Activated naive CD4-positive, alpha-beta T cell treated with anti-CD3 and anti-CD28 coated beads, Interleukin-2, amount 50 U/mL, for 24 hours (primary cell): Measurements from ENCODE around the gene OPRM1.

Experiments used
- H3K27ac Mint-ChIP-seq: one replicate; pipeline ENCODE4 v1.8.0; 2021; ENCODE audit warnings: mild to moderate bottlenecking, mixed read lengths
- H3K27me3 Mint-ChIP-seq: one replicate; pipeline ENCODE4 v1.8.0; 2021; ENCODE audit warnings: mixed read lengths
- H3K36me3 Mint-ChIP-seq: one replicate; pipeline ENCODE4 v1.8.0; 2021; ENCODE audit warnings: mixed read lengths
- H3K4me1 Mint-ChIP-seq: one replicate; pipeline ENCODE4 v1.8.0; 2021; ENCODE audit warnings: mixed read lengths
- H3K4me3 Mint-ChIP-seq: one replicate; pipeline ENCODE4 v1.8.0; 2021; ENCODE audit warnings: mild to moderate bottlenecking, mixed read lengths
- H3K9me3 Mint-ChIP-seq: one replicate; pipeline ENCODE4 v1.8.0; 2021; ENCODE audit warnings: mixed read lengths

OPRM1 gene

DNA sequence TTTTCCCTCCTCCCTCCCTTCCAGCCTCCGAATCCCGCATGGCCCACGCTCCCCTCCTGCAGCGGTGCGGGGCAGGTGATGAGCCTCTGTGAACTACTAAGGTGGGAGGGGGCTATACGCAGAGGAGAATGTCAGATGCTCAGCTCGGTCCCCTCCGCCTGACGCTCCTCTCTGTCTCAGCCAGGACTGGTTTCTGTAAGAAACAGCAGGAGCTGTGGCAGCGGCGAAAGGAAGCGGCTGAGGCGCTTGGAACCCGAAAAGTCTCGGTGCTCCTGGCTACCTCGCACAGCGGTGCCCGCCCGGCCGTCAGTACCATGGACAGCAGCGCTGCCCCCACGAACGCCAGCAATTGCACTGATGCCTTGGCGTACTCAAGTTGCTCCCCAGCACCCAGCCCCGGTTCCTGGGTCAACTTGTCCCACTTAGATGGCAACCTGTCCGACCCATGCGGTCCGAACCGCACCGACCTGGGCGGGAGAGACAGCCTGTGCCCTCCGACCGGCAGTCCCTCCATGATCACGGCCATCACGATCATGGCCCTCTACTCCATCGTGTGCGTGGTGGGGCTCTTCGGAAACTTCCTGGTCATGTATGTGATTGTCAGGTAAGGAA, at the start of gene OPRM1:
Gene OPRM1 (plus strand): TSS at position 10 of the 612 bp plus-strand sequence. CDS start 305 bp downstream, at position 315.
- Mint-ChIP-seq H3K36me3 (no peaks in the 10 kb centered on the region), H3K27ac (no peak within 1 kb of the TSS), H3K4me3 (no peak within 1 kb of the TSS), H3K9me3 (no peaks in the 10 kb centered on the region), H3K4me1 (no peaks in the 10 kb centered on the region), H3K27me3 (peaks cover 22% of the 10 kb centered on the region)

GRCh38 chr6:153989989-153990388, 49.1 kb upstream of the OPRM1 start:
- Mint-ChIP-seq H3K4me1 (no peaks in the 10 kb centered on the region), H3K27ac (no peak overlapping the region), H3K27me3 (peaks cover 3% of the 10 kb centered on the region), H3K36me3 (no peaks in the 10 kb centered on the region), H3K4me3 (no peak overlapping the region), H3K9me3 (no peaks in the 10 kb centered on the region)

DNA sequence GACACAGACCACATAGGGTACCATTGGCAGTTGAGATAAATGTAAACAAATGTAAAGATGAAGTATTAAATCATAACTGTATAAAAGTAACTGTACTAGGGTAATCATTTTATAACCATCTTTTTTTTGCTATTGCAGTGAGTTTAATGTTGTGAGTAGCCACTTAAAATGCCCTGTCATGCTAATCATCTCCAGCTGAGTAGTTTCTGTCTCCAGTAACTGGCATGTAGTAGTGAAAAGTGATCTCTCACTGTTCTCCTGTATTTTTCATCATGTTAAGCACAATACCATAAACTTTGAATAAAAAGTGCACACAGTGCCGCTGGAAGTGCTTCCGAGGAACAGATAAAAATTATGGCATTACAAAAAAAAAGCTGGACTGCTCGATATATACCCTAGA, 45.0 kb upstream of the OPRM1 start:
- Mint-ChIP-seq H3K4me3 (no peak overlapping the region), H3K36me3 (no peaks in the 10 kb centered on the region), H3K4me1 (no peaks in the 10 kb centered on the region), H3K9me3 (no peaks in the 10 kb centered on the region), H3K27me3 (peaks cover 1% of the 10 kb centered on the region), H3K27ac (no peak overlapping the region)

DNA sequence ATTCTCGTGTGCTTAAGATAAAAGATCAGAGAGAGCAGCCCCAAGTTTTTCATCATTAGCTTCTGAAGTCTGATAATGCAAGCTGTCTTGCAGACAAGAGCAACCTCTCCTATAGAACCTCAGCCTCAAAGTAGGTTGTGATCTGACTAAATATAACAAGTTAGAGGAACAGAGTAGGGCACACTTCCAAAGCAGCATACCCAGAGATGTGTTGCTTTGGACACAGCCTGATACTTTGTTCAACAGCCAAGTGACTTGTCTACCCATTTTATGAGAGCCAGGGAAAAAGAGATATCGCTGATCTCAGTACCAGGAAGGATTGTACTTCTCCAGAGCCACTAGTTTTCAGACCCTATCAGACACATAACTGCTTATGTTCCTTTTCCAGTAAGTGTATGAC, 44.2 kb upstream of the OPRM1 start:
- H3K36me3 Mint-ChIP-seq, result no peaks in the 10 kb centered on the region
- no peak overlapping the region for H3K27ac Mint-ChIP-seq
- H3K4me1 Mint-ChIP-seq, result no peaks in the 10 kb centered on the region
- H3K4me3 Mint-ChIP-seq, result no peak overlapping the region
- no peaks in the 10 kb centered on the region for H3K9me3 Mint-ChIP-seq
- H3K27me3 Mint-ChIP-seq, result peaks cover 1% of the 10 kb centered on the region

- Mint-ChIP-seq H3K4me3 (no peak overlapping the region), H3K9me3 (no peaks in the 10 kb centered on the region)
Measured at GRCh38 chr6:153997221-153997620, 41.8 kb upstream of the OPRM1 start.

DNA sequence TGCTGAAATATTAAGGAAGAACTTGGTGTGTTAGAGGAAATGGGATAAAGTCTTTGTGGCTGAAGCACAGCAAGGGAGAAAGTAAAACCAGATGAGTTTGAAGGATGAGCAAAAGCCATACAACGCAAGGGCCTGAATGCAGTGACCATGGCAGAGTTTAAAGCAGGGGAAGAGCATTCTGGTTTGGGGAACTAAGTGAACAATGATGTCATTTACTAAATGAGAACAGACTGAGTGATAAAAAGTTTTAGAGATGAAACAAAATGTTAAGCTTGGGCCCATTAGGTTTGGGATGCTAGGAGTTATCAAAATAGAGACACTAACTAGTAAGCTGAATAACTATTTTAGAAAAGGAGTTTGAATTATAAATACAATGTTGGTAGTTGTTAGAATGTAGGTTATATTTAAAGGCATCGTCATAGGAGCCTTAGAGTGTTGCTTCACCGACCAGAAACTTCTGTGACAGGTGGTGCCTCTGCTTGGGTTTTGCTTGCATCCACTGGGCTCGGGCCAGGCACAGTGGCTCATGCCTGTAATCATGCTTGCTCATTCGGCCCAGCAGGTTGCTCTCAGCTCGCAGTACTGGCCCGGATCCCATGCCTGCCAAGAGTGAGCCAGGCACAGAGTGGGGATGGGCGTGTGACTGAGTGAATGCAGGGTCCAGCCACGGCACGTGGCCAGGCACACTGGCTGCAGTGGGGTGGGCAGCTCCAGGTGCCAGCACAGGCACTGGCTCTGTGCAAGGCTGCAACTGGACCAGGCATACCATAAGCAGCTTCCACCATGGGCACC, 37.4 kb upstream of the OPRM1 start:
- no peaks in the 10 kb centered on the region for H3K4me1 Mint-ChIP-seq
- H3K9me3 Mint-ChIP-seq, result peaks cover 2% of the 10 kb centered on the region
- no peak overlapping the region for H3K27ac Mint-ChIP-seq
- H3K27me3 Mint-ChIP-seq, result peaks cover 4% of the 10 kb centered on the region
- no peak overlapping the region for H3K4me3 Mint-ChIP-seq
- H3K36me3 Mint-ChIP-seq, result no peaks in the 10 kb centered on the region

More at GRCh38 chr6:153997221-153997620, 41.8 kb upstream of the OPRM1 start:
- H3K27ac Mint-ChIP-seq, result no peak overlapping the region
- H3K36me3 Mint-ChIP-seq, result no peaks in the 10 kb centered on the region
- H3K27me3 Mint-ChIP-seq, result peaks cover 3% of the 10 kb centered on the region
- no peaks in the 10 kb centered on the region for H3K4me1 Mint-ChIP-seq

DNA sequence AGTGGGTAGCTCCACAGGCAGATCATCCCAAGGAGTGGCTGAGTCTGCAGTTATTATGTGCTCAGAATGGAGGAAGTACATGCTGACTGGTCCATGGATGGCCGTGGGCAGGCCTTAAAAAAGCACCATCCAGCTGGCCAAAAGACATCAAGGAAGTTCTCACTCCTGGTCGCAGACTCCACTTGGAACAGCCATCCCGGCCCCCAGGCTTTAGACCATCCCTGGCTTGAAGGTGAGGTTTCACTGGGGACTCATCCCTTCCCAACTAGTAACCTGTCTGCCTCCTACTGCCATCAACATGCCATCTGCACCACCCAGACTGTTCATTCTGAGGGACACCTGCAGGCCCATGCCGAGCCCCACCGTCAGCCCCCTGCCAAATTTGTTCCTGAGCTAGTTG, 36.1 kb upstream of the OPRM1 start:
- Mint-ChIP-seq H3K9me3 (peaks cover 7% of the 10 kb centered on the region), H3K27me3 (peaks cover 4% of the 10 kb centered on the region), H3K4me3 (no peak overlapping the region), H3K4me1 (no peaks in the 10 kb centered on the region), H3K36me3 (no peaks in the 10 kb centered on the region), H3K27ac (no peak overlapping the region)

GRCh38 chr6:154010371-154010770, 28.7 kb upstream of the OPRM1 start:
- H3K36me3 Mint-ChIP-seq, result no peaks in the 10 kb centered on the region
- no peak overlapping the region for H3K4me3 Mint-ChIP-seq
- H3K9me3 Mint-ChIP-seq, result peaks cover 7% of the 10 kb centered on the region
- peaks cover 2% of the 10 kb centered on the region for H3K27me3 Mint-ChIP-seq
- no peaks in the 10 kb centered on the region for H3K4me1 Mint-ChIP-seq
- H3K27ac Mint-ChIP-seq, result no peak overlapping the region

- peaks cover 1% of the 10 kb centered on the region for H3K27me3 Mint-ChIP-seq
- H3K36me3 Mint-ChIP-seq, result no peaks in the 10 kb centered on the region
- no peak overlapping the region for H3K27ac Mint-ChIP-seq
- no peak overlapping the region for H3K4me3 Mint-ChIP-seq
- H3K9me3 Mint-ChIP-seq, result no peaks in the 10 kb centered on the region
- H3K4me1 Mint-ChIP-seq, result no peaks in the 10 kb centered on the region
Measured at GRCh38 chr6:154012852-154013251, 26.2 kb upstream of the OPRM1 start.

DNA sequence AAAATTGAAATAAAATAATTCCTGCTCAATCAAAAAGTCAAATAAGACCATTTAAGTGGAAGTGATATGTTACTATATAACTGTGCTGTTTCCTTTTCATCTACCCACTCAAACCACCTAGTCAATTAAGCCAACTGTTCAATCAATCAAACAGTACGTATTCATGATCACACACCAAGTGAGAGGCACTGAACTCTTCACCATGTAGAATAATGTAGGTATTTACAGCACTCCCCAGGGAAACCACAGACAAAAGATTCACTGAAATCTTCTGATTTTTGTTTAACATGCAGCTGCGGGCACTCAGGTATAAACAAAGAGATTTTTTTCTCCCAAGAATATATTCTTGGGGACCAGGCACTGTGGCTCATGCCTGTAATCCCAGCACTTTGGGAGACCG, 21.3 kb upstream of the OPRM1 start:
- H3K27ac Mint-ChIP-seq, result no peak overlapping the region
- H3K36me3 Mint-ChIP-seq, result no peaks in the 10 kb centered on the region
- H3K27me3 Mint-ChIP-seq, result peaks cover 1% of the 10 kb centered on the region
- H3K4me1 Mint-ChIP-seq, result no peaks in the 10 kb centered on the region
- H3K9me3 Mint-ChIP-seq, result peaks cover 8% of the 10 kb centered on the region
- H3K4me3 Mint-ChIP-seq, result no peak overlapping the region

- H3K36me3 Mint-ChIP-seq, result peaks cover 2% of the 10 kb centered on the region
- no peaks in the 10 kb centered on the region for H3K4me1 Mint-ChIP-seq
Measured at GRCh38 chr6:154030646-154031045, 8.4 kb upstream of the OPRM1 start.

GRCh38 chr6:154041001-154041400, 2.0 kb downstream of the OPRM1 start:
- no peaks in the 10 kb centered on the region for H3K9me3 Mint-ChIP-seq
- H3K27ac Mint-ChIP-seq, result no peak overlapping the region

More at GRCh38 chr6:154030646-154031045, 8.4 kb upstream of the OPRM1 start:
- H3K4me3 Mint-ChIP-seq, result no peak overlapping the region
- peaks cover 7% of the 10 kb centered on the region for H3K27me3 Mint-ChIP-seq
- H3K27ac Mint-ChIP-seq, result no peak overlapping the region
- H3K9me3 Mint-ChIP-seq, result no peaks in the 10 kb centered on the region

GRCh38 chr6:154053141-154053540, 14.1 kb downstream of the OPRM1 start:
- Mint-ChIP-seq H3K36me3 (no peaks in the 10 kb centered on the region), H3K27me3 (peaks cover 10% of the 10 kb centered on the region), H3K27ac (no peak overlapping the region), H3K9me3 (peaks cover 4% of the 10 kb centered on the region), H3K4me3 (no peak overlapping the region), H3K4me1 (no peaks in the 10 kb centered on the region)

More at GRCh38 chr6:154041001-154041400, 2.0 kb downstream of the OPRM1 start:
- H3K4me3 Mint-ChIP-seq, result no peak overlapping the region
- no peaks in the 10 kb centered on the region for H3K4me1 Mint-ChIP-seq
- no peaks in the 10 kb centered on the region for H3K36me3 Mint-ChIP-seq
- peaks cover 25% of the 10 kb centered on the region for H3K27me3 Mint-ChIP-seq

DNA sequence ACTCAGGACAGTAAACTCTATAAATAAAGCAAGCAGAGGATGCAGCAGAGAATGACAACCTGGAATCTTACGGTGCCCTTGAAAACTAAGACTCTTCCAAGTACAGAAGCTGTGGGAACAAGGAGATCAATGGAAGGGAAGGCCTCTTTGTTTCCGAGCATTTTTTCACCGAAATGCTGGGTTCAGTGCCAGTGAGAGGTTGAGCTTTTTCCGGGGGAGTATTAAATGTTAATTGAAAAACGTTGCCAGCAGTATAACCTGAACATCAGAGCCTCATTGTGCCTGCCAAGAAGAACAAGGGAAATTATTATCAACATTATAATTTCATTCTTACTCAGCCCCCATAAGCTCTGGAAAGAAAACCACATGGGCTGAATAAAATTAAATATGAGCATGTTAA, 17.5 kb downstream of the OPRM1 start:
- Mint-ChIP-seq H3K27ac (no peak overlapping the region), H3K27me3 (peaks cover 2% of the 10 kb centered on the region), H3K4me3 (no peak overlapping the region), H3K9me3 (peaks cover 4% of the 10 kb centered on the region), H3K4me1 (no peaks in the 10 kb centered on the region), H3K36me3 (no peaks in the 10 kb centered on the region)

DNA sequence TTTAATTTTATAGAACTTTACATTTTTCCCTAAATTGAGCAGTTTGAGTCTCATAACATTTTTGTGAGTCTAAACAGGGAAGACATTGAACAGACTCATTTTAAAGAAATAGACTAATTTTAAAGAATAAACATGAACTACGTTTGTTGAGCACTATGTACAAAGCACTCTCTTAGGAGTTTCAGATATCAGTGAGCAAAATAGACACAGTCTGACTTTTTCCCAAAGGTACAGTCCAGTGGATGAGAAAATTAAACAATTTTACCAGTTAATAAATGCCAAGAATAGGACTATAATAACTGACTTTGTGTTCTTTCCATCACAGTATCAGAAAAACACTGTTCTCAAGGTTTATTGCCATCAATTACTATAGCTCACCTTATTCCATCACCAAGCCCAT, 18.1 kb downstream of the OPRM1 start:
- Mint-ChIP-seq H3K27me3 (no peaks in the 10 kb centered on the region), H3K36me3 (no peaks in the 10 kb centered on the region), H3K27ac (no peak overlapping the region), H3K4me1 (no peaks in the 10 kb centered on the region), H3K4me3 (no peak overlapping the region), H3K9me3 (peaks cover 5% of the 10 kb centered on the region)

GRCh38 chr6:154058963-154059680, 20.1 kb downstream of the OPRM1 start:
- Mint-ChIP-seq H3K27me3 (no peaks in the 10 kb centered on the region), H3K9me3 (peaks cover 5% of the 10 kb centered on the region), H3K36me3 (no peaks in the 10 kb centered on the region), H3K4me3 (no peak overlapping the region), H3K27ac (no peak overlapping the region), H3K4me1 (no peaks in the 10 kb centered on the region)
